GM04503 (cell line): Measurements from ENCODE around the gene GRK2.
"Not testable (repeated sequence)": the region's sequence is repeated elsewhere in the genome, so short reads cannot be mapped to it uniquely, and the experiment has no call there.

Experiments used
- DNase-seq: peaks from one replicate; pipeline ENCODE4 v3.0.0-alpha.2; 2012; ENCODE audit warnings: low read depth

Gene GRK2

GRCh38 chr11:67254798-67255197 lies 11.5 kb upstream of the GRK2 start:
- no peak for DNase-seq

- DNase-seq, result no peak
These were observed 10.9 kb upstream of the GRK2 start for GRCh38 chr11:67255353-67255752.

GRCh38 chr11:67255864-67256263 lies 10.4 kb upstream of the GRK2 start:
- no peak for DNase-seq

GRCh38 chr11:67256477-67257135 lies 9.7 kb upstream of the GRK2 start:
- DNase-seq, result no peak

GRCh38 chr11:67260406-67260805 lies 5.9 kb upstream of the GRK2 start:
- no peak for DNase-seq

- not testable (repeated sequence) for DNase-seq
These were observed 5.2 kb upstream of the GRK2 start for GRCh38 chr11:67260885-67261639.

GRCh38 chr11:67261640-67261945 lies 4.7 kb upstream of the GRK2 start:
- DNase-seq, result no peak

- no peak for DNase-seq
These were observed 4.2 kb upstream of the GRK2 start for GRCh38 chr11:67261946-67262681.

GRCh38 chr11:67262731-67263675 lies 3.3 kb upstream of the GRK2 start:
- no peak for DNase-seq

GRCh38 chr11:67264260-67264659 lies 2.0 kb upstream of the GRK2 start:
- no peak for DNase-seq

- DNase-seq, result no peak
These were observed 1.2 kb upstream of the GRK2 start for GRCh38 chr11:67264877-67265632.

GRCh38 chr11:67265633-67266448 lies 432 bp upstream of the GRK2 start:
- no peak for DNase-seq

GRCh38 chr11:67267188-67268080 lies 1.2 kb downstream of the GRK2 start:
- no peak for DNase-seq

GRCh38 chr11:67268081-67268961 lies 2.0 kb downstream of the GRK2 start:
- DNase-seq, result no peak

- no peak for DNase-seq
These were observed 2.6 kb downstream of the GRK2 start for GRCh38 chr11:67268962-67269268.

GRCh38 chr11:67269401-67270255 lies 3.4 kb downstream of the GRK2 start:
- DNase-seq, result no peak
